Sciatic nerve (tissue), 2 donors: ENCODE data around the gene CACNA1C. TPM values are rescaled to one million over a fixed set of nuclear protein-coding genes. Genes with fewer than 3 reads are reported as not detected.

Experiments
- ATAC-seq: fragments of 200-7000 bp; cut with Tn5 transposase; one replicate; pipeline ENCODE4 v1.9.1; 2020; ENCODE audit warnings: mild to moderate bottlenecking, moderate library complexity
- DNase-seq: peaks from one replicate; pipeline ENCODE4 v3.0.0-alpha.2; 2020; ENCODE audit warnings: low spot score
- intact Hi-C: fragments of 100-400 bp; cut with DNase I; formaldehyde crosslinking; loops from one replicate; pipeline ENCODE4 v1.14.2; 2022
- total RNA-seq: library from RNA; stranded (reverse); fragmentation: NEBNext Ultra II Directional; extraction: Animal tissue kit (Norgen Biotek cat#: 25700); gene quantifications from one replicate; pipeline ENCODE4 v1.2.1, GENCODE V29; 2021
- donor health status: DM: no; HTN: no; CAD: no.
- donor health status: DM: no; HTN: no; CAD: no.

CACNA1C gene
- total RNA-seq, result 9.0 TPM

- intact Hi-C loops, result loop anchor here (10.0 kb wide), 1 partner anchor 532 kb away; no protein-coding TSS in a partner anchor
- peak; percentile 73 for DNase-seq
These were observed at the start of gene CACNA1C for GRCh38 chr12:2052826-2053678. Gene CACNA1C (plus strand): TSS chr12:2052987. CDS start chr12:2053563, 576 bp downstream.

GRCh38 chr12:2003676-2004112, 49.1 kb upstream of the CACNA1C start:
- intact Hi-C loops, result no loop called here

More at GRCh38 chr12:2052826-2053678, at the start of gene CACNA1C:
- peak; percentile 84 for ATAC-seq

GRCh38 chr12:2004113-2004929, 48.5 kb upstream of the CACNA1C start, which contains the start of gene DCP1B:
Gene DCP1B (minus strand): TSS chr12:2004457. CDS start chr12:2004431, 26 bp downstream.
- DNase-seq (peak; percentile 99), ATAC-seq (peak; percentile 100)
- intact Hi-C loops, result no loop called here

More at GRCh38 chr12:2003676-2004112, 49.1 kb upstream of the CACNA1C start:
- DNase-seq, result no peak
- peak; percentile 38 for ATAC-seq

GRCh38 chr12:2008677-2009076, 44.1 kb upstream of the CACNA1C start:
- DNase-seq (no peak), ATAC-seq (no peak)
- intact Hi-C loops, result no loop called here

- intact Hi-C loops, result no loop called here
- no peak for ATAC-seq
- no peak for DNase-seq
These were observed 43.2 kb upstream of the CACNA1C start for GRCh38 chr12:2009623-2010022.

GRCh38 chr12:2011643-2012607, 40.9 kb upstream of the CACNA1C start:
- DNase-seq (no peak), ATAC-seq (no peak)
- intact Hi-C loops, result no loop called here

GRCh38 chr12:2013086-2013485, 39.7 kb upstream of the CACNA1C start:
- intact Hi-C loops, result no loop called here
- no peak for ATAC-seq
- DNase-seq, result no peak

- peak; percentile 94 for ATAC-seq
- DNase-seq, result no peak
- intact Hi-C loops, result no loop called here
These were observed 39.1 kb upstream of the CACNA1C start for GRCh38 chr12:2013527-2014223.

GRCh38 chr12:2014231-2014630, 38.6 kb upstream of the CACNA1C start:
- ATAC-seq, result no peak
- intact Hi-C loops, result no loop called here
- no peak for DNase-seq

- no peak for ATAC-seq
- intact Hi-C loops, result no loop called here
- no peak for DNase-seq
These were observed 35.8 kb upstream of the CACNA1C start for GRCh38 chr12:2016862-2017545.

GRCh38 chr12:2017546-2018337, 35.0 kb upstream of the CACNA1C start:
- intact Hi-C loops, result no loop called here
- ATAC-seq (no peak), DNase-seq (no peak)

- DNase-seq (no peak), ATAC-seq (no peak)
- intact Hi-C loops, result no loop called here
These were observed 34.4 kb upstream of the CACNA1C start for GRCh38 chr12:2018391-2018790.

- intact Hi-C loops, result no loop called here
- DNase-seq (no peak), ATAC-seq (no peak)
These were observed 33.7 kb upstream of the CACNA1C start for GRCh38 chr12:2019126-2019525.

- intact Hi-C loops, result no loop called here
- no peak for ATAC-seq
These were observed 32.3 kb upstream of the CACNA1C start for GRCh38 chr12:2020511-2020910.

GRCh38 chr12:2023365-2023764, 29.4 kb upstream of the CACNA1C start:
- ATAC-seq (no peak), DNase-seq (no peak)
- intact Hi-C loops, result no loop called here

More at GRCh38 chr12:2020511-2020910, 32.3 kb upstream of the CACNA1C start:
- no peak for DNase-seq

GRCh38 chr12:2027351-2027750, 25.4 kb upstream of the CACNA1C start:
- intact Hi-C loops, result no loop called here
- no peak for ATAC-seq
- no peak for DNase-seq

- intact Hi-C loops, result no loop called here
- DNase-seq (no peak), ATAC-seq (no peak)
These were observed 22.9 kb upstream of the CACNA1C start for GRCh38 chr12:2029851-2030250.
